ENCODE data around the gene NFASC.
A peak's percentile ranks its signal among the peaks of the same experiment; 100 is the strongest.

NFASC gene

GRCh38 chr1:204900721-204901120, 30.1 kb downstream of the NFASC start:
- H3K27ac ChIP-seq (ENCODE audit: low read length): no peak overlapping the region

GRCh38 chr1:204902671-204903070, 32.0 kb downstream of the NFASC start:
- Histone ChIP-seq H3K27me3 (ENCODE audit: low read depth, low read length) (peaks cover 59% of the 10 kb centered on the region), H3K9me3 (ENCODE audit: insufficient read depth, low read length) (no peaks in the 10 kb centered on the region), H3K4me1 (ENCODE audit: low read length) (no peaks in the 10 kb centered on the region), H3K9ac (ENCODE audit: low read length) (no peak overlapping the region), H3K79me2 (ENCODE audit: low read length) (no peaks in the 10 kb centered on the region), H4K20me1 (ENCODE audit: insufficient read depth, low read length) (no peaks in the 10 kb centered on the region), H3K36me3 (replicated peaks; ENCODE audit: low read depth, low read length) (no peaks in the 10 kb centered on the region), H3K4me3 (ENCODE audit: low read length) (no peak overlapping the region), H2AFZ (ENCODE audit: low read depth, low read length) (no peak overlapping the region), H3K27ac (ENCODE audit: low read length) (no peak overlapping the region), H3K4me2 (ENCODE audit: low read length) (no peak overlapping the region)
- no peak for TF ChIP-seq CTCF (IDR thresholded peaks at IDR 0.05; ENCODE audit: low read depth, low read length)
- TF ChIP-seq EZH2phosphoT487 (IDR thresholded peaks at IDR 0.05; ENCODE audit: low read depth): no peak

More at GRCh38 chr1:204900721-204901120, 30.1 kb downstream of the NFASC start:
- Histone ChIP-seq H3K4me3 (ENCODE audit: low read length) (no peak overlapping the region), H4K20me1 (ENCODE audit: insufficient read depth, low read length) (no peaks in the 10 kb centered on the region), H3K4me2 (ENCODE audit: low read length) (no peak overlapping the region), H2AFZ (ENCODE audit: low read depth, low read length) (no peak overlapping the region), H3K9ac (ENCODE audit: low read length) (no peak overlapping the region), H3K79me2 (ENCODE audit: low read length) (no peaks in the 10 kb centered on the region), H3K4me1 (ENCODE audit: low read length) (no peaks in the 10 kb centered on the region), H3K27me3 (ENCODE audit: low read depth, low read length) (peaks cover 59% of the 10 kb centered on the region), H3K36me3 (replicated peaks; ENCODE audit: low read depth, low read length) (no peaks in the 10 kb centered on the region), H3K9me3 (ENCODE audit: insufficient read depth, low read length) (no peaks in the 10 kb centered on the region)
- no peak for TF ChIP-seq CTCF (IDR thresholded peaks at IDR 0.05; ENCODE audit: low read depth, low read length)
- TF ChIP-seq EZH2phosphoT487 (IDR thresholded peaks at IDR 0.05; ENCODE audit: low read depth): no peak

- H3K36me3 ChIP-seq (replicated peaks; ENCODE audit: low read depth, low read length): no peaks in the 10 kb centered on the region
- no peak overlapping the region for H3K27ac ChIP-seq (ENCODE audit: low read length)
- no peak overlapping the region for H3K4me3 ChIP-seq (ENCODE audit: low read length)
- H3K4me1 ChIP-seq (ENCODE audit: low read length): peaks cover 7% of the 10 kb centered on the region
- no peak for TF ChIP-seq EZH2phosphoT487 (IDR thresholded peaks at IDR 0.05; ENCODE audit: low read depth)
- no peak for TF ChIP-seq CTCF (IDR thresholded peaks at IDR 0.05; ENCODE audit: low read depth, low read length)
- H2AFZ ChIP-seq (ENCODE audit: low read depth, low read length): no peak overlapping the region
- H3K9me3 ChIP-seq (ENCODE audit: insufficient read depth, low read length): no peaks in the 10 kb centered on the region
- H3K9ac ChIP-seq (ENCODE audit: low read length): no peak overlapping the region
- H3K79me2 ChIP-seq (ENCODE audit: low read length): no peaks in the 10 kb centered on the region
- H3K4me2 ChIP-seq (ENCODE audit: low read length): no peak overlapping the region
- H3K27me3 ChIP-seq (ENCODE audit: low read depth, low read length): peaks cover 60% of the 10 kb centered on the region
- no peaks in the 10 kb centered on the region for H4K20me1 ChIP-seq (ENCODE audit: insufficient read depth, low read length)
Observed at GRCh38 chr1:204904228-204904810, 33.7 kb downstream of the NFASC start.

- Histone ChIP-seq H3K4me2 (ENCODE audit: low read length) (peak overlapping the region; percentile 25; the same call in 1 of the 2 replicates), H2AFZ (ENCODE audit: low read depth, low read length) (no peak overlapping the region)
Observed at GRCh38 chr1:204909109-204909508, 38.4 kb downstream of the NFASC start.

More at GRCh38 chr1:204909109-204909508, 38.4 kb downstream of the NFASC start:
- Histone ChIP-seq H3K4me3 (ENCODE audit: low read length) (no peak overlapping the region), H3K9me3 (ENCODE audit: insufficient read depth, low read length) (no peaks in the 10 kb centered on the region), H3K36me3 (replicated peaks; ENCODE audit: low read depth, low read length) (no peaks in the 10 kb centered on the region), H4K20me1 (ENCODE audit: insufficient read depth, low read length) (no peaks in the 10 kb centered on the region), H3K27me3 (ENCODE audit: low read depth, low read length) (peaks cover 32% of the 10 kb centered on the region), H3K4me1 (ENCODE audit: low read length) (peaks cover 23% of the 10 kb centered on the region), H3K9ac (ENCODE audit: low read length) (no peak overlapping the region), H3K27ac (ENCODE audit: low read length) (no peak overlapping the region), H3K79me2 (ENCODE audit: low read length) (no peaks in the 10 kb centered on the region)
- TF ChIP-seq CTCF (IDR thresholded peaks at IDR 0.05; ENCODE audit: low read depth, low read length) (no peak), EZH2phosphoT487 (IDR thresholded peaks at IDR 0.05; ENCODE audit: low read depth) (no peak)
